MCF 10A (cell line): Measurements from ENCODE around the gene ANAPC4. TPM values are rescaled to one million over a fixed set of nuclear protein-coding genes. Genes with fewer than 3 reads are reported as not detected.

Source experiments
- BruUV-seq: library from RNA; stranded (reverse); fragments of 400-500 nt; replicated peaks from 2 replicates; lab custom pipeline; 2021; lab: Mats Ljungman, UMichigan
- CTCF ChIA-PET: fragments of 300-600 bp; sonication (Branson Sonifier 250); formaldehyde crosslinking; extraction: SDS; loops from one replicate; lab custom pipeline; 2021; ENCODE audit warnings: antibody characterized with exemption, inconsistent platforms; lab: Yijun Ruan, JAX
- POLR2A ChIA-PET: fragments of 300-600, 350-650 bp; sonication (Branson Sonifier 250); formaldehyde crosslinking; extraction: SDS; loops from one replicate; lab custom pipeline; 2020; ENCODE audit warnings: antibody characterized with exemption, inconsistent platforms; lab: Yijun Ruan, JAX
- DNase-seq: peaks from one replicate; pipeline ENCODE4 v3.0.0-alpha.2; 2018; ENCODE audit not compliant: unreplicated experiment
- H3K27ac Mint-ChIP-seq: one replicate; pipeline ENCODE4 v1.8.0; 2022; ENCODE audit warnings: mild to moderate bottlenecking, low read depth, mixed read lengths; ENCODE audit not compliant: unreplicated experiment
- H3K27me3 Mint-ChIP-seq: one replicate; pipeline ENCODE4 v1.8.0; 2022; ENCODE audit warnings: mixed read lengths; ENCODE audit not compliant: insufficient read depth, unreplicated experiment
- H3K36me3 Mint-ChIP-seq: one replicate; pipeline ENCODE4 v1.8.0; 2022; ENCODE audit warnings: mild to moderate bottlenecking, moderate library complexity, mixed read lengths; ENCODE audit not compliant: insufficient read depth, unreplicated experiment
- H3K4me1 Mint-ChIP-seq: one replicate; pipeline ENCODE4 v1.8.0; 2022; ENCODE audit warnings: mixed read lengths; ENCODE audit not compliant: insufficient read depth, unreplicated experiment
- H3K4me3 Mint-ChIP-seq: one replicate; pipeline ENCODE4 v1.8.0; 2022; ENCODE audit warnings: mild to moderate bottlenecking, moderate library complexity, mixed read lengths; ENCODE audit not compliant: unreplicated experiment
- H3K9me3 Mint-ChIP-seq: one replicate; pipeline ENCODE4 v1.8.0; 2022; ENCODE audit warnings: mixed read lengths; ENCODE audit not compliant: unreplicated experiment
- intact Hi-C: fragments of 100-400 bp; cut with micrococcal nuclease; formaldehyde crosslinking; loops from 2 replicates; pipeline ENCODE4 v1.14.1; 2022
- total RNA-seq: library from RNA; stranded (reverse); gene quantifications from 2 replicates; pipeline ENCODE4 v1.2.3, GENCODE V29; 2022
- TF ChIP-seq, protein P1 (sequence below): fragments of 200-600 bp; IDR thresholded peaks from one replicate; pipeline ENCODE4 v1.8.0; 2022; ENCODE audit warnings: antibody characterized with exemption, mild to moderate bottlenecking; ENCODE audit not compliant: unreplicated experiment

The ANAPC4 gene
- total RNA-seq, 1 experiment from 2014 or later = 20.8 TPM

- Mint-ChIP-seq H3K27ac (no peak overlapping the region), H3K27me3 (no peaks in the 10 kb centered on the region), H3K9me3 (peaks cover 8% of the 10 kb centered on the region), H3K4me1 (no peaks in the 10 kb centered on the region), H3K4me3 (no peak overlapping the region), H3K36me3 (no peaks in the 10 kb centered on the region)
- DNase-seq = no peak
- intact Hi-C loops = no loop called here
- ChIA-PET CTCF (no interaction called here), POLR2A (no interaction called here)
- TF ChIP-seq, protein P1, sequence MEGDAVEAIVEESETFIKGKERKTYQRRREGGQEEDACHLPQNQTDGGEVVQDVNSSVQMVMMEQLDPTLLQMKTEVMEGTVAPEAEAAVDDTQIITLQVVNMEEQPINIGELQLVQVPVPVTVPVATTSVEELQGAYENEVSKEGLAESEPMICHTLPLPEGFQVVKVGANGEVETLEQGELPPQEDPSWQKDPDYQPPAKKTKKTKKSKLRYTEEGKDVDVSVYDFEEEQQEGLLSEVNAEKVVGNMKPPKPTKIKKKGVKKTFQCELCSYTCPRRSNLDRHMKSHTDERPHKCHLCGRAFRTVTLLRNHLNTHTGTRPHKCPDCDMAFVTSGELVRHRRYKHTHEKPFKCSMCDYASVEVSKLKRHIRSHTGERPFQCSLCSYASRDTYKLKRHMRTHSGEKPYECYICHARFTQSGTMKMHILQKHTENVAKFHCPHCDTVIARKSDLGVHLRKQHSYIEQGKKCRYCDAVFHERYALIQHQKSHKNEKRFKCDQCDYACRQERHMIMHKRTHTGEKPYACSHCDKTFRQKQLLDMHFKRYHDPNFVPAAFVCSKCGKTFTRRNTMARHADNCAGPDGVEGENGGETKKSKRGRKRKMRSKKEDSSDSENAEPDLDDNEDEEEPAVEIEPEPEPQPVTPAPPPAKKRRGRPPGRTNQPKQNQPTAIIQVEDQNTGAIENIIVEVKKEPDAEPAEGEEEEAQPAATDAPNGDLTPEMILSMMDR = no peak
- BruUV-seq = no TSS peak
Observed at GRCh38 chr4:25467843-25468242, 90.8 kb downstream of the ANAPC4 start.

Other genes starting within 250 kb of the ANAPC4 start
- 9.4 and 9.7 TPM in 2 replicates for gene SEPSECS, start 216.8 kb upstream of the ANAPC4 start, total RNA-seq
- gene PI4K2B, start 143.2 kb upstream of the ANAPC4 start, total RNA-seq = 13.6 and 22.8 TPM in 2 replicates
- 7.7 and 9.7 TPM in 2 replicates for gene ZCCHC4, start 64.5 kb upstream of the ANAPC4 start, total RNA-seq